Measurements from ENCODE around the gene STX18.
A peak's percentile ranks its signal among the peaks of the same experiment; 100 is the strongest.
"Not testable (repeated sequence)": the region's sequence is repeated elsewhere in the genome, so short reads cannot be mapped to it uniquely, and the experiment has no call there.

The STX18 gene

DNA sequence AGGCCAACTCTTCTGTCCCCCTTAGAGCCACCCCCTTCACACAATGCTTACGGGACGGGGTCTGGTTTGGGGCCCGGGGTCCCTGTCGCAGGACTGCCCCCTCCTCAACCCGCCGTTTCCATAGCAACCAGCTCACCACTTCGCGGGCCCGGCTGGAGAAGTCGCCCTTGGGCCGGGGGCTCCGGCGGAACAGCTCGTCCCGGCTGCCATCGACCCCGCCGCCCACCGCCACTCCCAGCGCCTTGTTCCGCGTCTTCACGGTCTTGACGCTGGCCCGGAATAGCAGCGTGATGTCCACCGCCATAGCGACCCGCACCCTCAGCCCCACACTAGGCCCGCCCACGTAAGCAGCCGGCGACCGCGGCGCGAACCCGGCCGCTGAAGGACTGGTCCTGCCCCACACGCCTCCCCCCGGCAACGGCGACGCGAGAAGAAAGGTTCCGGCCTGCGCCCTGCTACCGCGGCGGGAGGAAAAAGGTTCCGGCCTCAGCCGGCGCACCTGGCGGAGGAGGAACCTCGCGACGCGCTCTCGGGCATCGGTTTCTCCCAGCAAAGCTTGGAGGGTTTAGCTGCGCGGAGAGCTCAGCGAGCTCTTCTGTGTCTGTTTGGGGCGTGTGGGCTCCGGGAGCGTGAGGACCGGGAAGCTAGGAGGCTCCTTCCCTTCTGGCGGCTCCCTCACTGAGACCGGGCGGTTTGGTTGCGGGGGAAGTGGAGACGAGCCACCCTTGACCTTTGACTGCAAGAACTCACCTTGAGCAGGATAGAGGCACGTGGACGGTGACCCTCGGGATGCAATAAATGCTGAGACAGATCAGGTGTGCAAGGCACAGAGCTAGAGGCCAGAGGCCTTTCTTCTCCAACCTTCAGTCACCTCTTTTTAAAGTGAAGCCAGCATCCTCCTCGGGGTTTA is at the start of gene STX18:
TSS of gene STX18 (minus strand) at position 388 of the 910 bp plus-strand sequence. CDS start at position 304, 84 bp downstream.
- DNase-seq = peak; percentile 88

- no peak for DNase-seq
Measured at GRCh38 chr4:4591071-4591470, 49.2 kb upstream of the STX18 start.

- no peak for DNase-seq
Measured at GRCh38 chr4:4590546-4590945, 48.7 kb upstream of the STX18 start.

DNA sequence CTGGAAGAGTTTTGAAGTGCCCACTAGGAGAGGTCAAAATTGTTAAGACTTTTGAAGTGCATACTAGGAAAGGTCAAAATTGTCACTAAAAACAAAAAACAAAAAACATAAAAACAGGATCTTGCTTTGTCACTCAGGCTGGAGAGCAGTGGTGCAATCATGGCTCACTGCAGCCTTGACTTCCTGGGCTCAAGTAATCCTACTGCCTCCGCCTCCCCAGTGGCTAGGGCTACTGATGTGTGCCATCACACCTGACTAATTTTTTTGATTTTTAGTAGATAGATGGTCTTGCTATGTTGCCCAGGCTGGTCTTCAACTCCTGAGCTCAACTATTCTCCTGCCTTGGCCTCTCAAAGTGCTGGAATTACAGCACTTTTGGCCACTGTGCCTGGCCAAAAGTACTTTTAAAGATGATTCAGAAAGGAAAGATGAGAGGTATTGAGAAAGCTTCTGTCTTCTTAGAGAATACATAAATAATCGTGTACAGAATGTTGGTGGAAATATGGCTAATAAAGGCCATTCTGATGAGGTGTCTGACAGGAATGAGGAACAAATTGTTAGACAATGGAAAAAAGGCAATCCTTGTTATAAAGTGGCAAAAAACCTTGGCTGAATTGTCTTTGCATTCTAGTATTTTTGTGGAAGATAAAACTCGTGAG is 43.3 kb upstream of the STX18 start:
- no peak for DNase-seq

- DNase-seq = no peak
Measured at GRCh38 chr4:4583606-4584005, 41.8 kb upstream of the STX18 start.

DNA sequence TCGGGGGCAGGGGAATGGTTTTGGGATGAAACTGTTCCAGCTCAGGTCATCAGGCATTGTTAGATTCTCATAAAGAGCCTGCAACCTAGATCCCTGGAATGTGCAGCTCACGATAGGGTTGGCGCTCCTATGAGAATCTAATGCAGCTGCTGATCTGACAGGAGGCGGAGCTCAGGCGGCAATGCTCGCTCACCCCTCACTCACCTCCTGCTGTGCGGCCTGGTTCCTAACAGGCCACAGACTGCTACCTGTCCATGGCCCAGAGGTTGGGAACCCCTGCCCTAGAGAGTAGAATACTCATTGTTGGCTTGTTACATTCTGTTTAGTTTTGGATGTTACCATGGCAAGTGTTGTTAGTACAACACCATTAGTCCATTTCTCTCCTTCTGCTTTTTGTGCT is 40.8 kb upstream of the STX18 start:
- DNase-seq = no peak

DNA sequence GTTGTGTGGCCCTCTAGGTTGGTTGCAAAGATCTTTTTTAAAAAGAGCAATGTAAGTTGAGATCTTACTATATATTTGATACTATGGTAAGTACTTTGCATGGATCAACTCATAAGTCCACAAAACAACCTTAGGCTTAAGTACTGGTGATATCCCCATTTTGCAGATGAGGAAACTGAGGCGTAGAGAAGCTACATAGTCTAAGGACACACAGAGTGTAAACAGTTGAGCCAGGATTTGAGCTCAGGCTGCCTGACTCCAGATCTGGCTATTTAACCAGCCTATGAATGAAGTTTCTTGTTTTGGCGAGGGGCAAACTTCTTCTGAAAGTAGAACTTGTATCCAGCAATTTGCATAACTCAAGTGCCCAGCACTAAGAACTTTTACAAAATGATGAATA is 38.6 kb upstream of the STX18 start:
- DNase-seq = no peak

DNA sequence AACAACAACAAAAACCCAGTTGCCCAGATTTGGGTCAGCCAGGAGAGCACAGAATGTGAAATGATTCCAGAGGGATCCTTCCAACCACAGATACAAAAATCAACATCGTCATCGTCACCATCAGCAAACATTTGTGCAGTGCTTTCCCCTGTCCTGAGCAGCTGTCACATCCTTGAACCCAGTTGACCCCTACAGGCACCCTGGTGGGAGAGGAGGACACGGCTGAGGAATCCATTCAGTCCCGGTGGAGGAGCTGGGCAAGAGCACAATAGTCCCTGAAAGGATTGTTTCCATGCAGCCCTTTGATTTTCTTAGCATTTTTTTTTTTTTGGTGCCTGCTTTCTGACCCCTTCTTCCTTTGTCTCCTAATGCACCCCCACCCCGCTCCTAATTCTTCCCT is 37.1 kb upstream of the STX18 start:
- DNase-seq = no peak

- no peak for DNase-seq
Measured at GRCh38 chr4:4577359-4577875, 35.6 kb upstream of the STX18 start.

- DNase-seq = peak; percentile 74
Measured at GRCh38 chr4:4575284-4576211, 33.7 kb upstream of the STX18 start.

GRCh38 chr4:4574792-4575191 is 32.9 kb upstream of the STX18 start:
- peak; percentile 81 for DNase-seq

DNA sequence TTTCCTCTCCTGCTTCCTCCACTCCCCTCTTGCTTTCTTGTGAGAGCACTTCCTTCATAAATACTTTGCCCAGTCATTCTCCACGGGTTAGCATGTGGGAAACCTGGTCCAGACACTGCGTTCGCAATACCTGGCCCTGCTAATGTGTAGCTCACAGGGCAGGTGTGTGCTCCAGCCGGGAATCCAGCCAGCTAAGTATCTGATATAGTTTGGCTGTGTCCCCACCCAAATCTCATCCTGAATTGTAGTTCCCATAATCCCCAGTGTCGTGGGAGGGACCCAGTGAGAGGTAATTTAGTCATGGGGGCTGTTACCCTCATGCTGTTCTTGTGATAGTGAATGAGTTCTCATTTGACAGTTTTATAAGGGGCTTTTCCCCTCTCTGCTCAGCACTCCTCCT is 32.2 kb upstream of the STX18 start:
- DNase-seq = no peak

- no peak for DNase-seq
Measured at GRCh38 chr4:4572821-4573220, 31.0 kb upstream of the STX18 start.

GRCh38 chr4:4569861-4570260 is 28.0 kb upstream of the STX18 start:
- not testable (repeated sequence) for DNase-seq

- no peak for DNase-seq
Measured at GRCh38 chr4:4568806-4569427, 27.1 kb upstream of the STX18 start.

GRCh38 chr4:4566359-4566758 is 24.5 kb upstream of the STX18 start:
- not testable (repeated sequence) for DNase-seq

DNA sequence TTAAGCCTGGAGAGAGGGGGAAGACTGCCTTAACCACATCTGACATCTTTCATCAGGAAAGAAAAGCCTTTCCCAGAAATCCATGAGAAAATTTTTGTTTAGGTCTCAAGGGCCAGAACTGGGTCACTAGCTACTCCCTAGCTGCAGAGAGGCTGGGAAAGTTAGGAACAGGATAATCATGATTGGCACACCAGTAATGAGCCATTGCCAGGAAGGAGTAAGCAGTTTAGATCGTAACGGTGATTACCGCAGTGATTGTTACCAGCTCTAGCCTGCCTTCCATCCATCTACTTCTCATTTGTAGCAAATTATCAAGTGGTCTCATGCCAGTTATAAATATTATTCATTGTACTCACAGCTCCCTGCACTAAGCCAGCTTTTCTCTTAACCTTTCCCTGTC is 22.7 kb upstream of the STX18 start:
- DNase-seq = no peak

- DNase-seq = no peak
Measured at GRCh38 chr4:4560642-4561041, 18.8 kb upstream of the STX18 start.

DNA sequence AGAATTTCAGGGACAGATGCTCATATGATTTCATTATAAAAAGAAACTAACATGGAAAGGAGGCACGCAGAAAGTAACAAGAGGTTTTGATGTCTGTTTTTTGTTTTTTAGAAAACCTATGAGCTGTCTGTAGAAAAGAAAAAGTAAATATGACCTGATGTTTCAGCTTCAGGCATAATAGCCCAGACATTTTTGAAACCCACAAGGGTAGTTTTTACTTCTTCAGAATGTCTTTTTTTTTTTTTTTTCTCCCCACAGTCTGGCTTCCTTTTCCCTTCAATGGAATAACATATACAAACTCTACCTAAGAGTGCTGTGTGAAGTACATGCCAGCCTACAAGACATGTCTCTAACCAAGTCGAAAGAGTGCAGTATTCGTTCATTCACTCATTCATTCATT is 18.3 kb upstream of the STX18 start:
- no peak for DNase-seq

DNA sequence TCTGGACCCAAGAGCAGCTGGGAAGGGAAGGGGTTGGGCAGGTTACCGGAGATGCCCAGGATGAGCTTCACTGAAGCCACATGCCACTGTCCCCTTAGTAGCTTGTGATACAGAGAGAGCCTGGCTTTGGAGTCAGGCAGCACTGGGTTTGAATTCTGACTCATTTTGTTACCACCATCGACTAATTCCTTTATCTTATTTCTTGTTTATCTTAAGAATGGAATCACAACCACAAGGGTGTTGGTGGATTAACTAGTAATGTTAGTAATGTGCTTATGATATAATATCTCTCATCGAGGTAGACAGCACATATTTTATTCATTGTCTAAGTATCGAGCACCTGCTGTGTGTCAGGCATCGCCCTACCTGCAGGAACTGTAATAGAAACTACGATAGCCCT is 17.7 kb upstream of the STX18 start:
- no peak for DNase-seq

DNA sequence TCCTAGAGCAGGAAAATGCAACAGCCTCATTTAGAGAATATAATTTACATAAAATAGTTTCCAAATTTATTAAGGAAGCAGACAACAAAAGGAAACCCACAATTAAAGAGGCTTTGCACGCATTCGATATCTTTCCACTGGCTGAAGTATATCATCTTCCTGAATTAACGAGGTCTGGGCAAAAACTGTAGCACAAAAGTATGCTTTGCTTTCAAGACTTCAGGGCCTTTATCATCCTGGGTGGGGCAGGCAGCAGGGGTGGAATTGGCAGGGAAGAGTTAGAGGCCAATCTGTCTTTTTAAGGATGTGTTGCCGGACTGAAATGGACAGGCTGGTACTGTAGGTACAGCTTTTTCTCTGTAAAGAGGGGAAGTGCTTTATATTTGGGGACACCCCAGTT is 17.0 kb upstream of the STX18 start:
- no peak for DNase-seq

GRCh38 chr4:4555916-4556315 is 14.1 kb upstream of the STX18 start:
- no peak for DNase-seq
